Stimulated activated CD4-positive, alpha-beta T cell treated with anti-CD3 and anti-CD28 coated beads, Interleukin-1b, Interleukin-23, amount 100 ng/mL, for 1 hour (primary cell): Measurements from ENCODE around the gene ZNF280D.

Experiments used
- DNase-seq, 2 donors: peaks; one replicate each; pipeline ENCODE4 v3.0.0-alpha.2; 2020; ENCODE audit warnings: low read depth in 2 of 2

The ZNF280D gene

DNA sequence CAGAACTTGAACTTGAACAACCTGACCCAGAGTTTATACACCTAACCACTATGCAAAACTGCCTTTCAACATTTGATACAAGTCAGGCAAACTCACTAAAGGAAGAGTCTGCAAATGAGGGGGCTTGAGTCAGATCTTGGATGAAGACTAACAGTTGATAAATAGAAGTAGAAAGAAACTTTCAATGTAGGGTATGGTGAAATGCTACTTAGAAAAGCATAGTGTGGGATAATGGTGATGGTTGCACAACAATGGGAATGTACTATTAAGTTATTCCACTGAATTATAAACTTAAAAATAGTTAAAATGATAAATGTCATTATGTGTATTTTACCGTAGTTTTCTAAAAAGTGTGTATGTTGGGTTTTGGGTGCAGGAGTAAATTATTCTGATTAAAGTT is 19.7 kb upstream of the ZNF280D start:
- no peak for DNase-seq

DNA sequence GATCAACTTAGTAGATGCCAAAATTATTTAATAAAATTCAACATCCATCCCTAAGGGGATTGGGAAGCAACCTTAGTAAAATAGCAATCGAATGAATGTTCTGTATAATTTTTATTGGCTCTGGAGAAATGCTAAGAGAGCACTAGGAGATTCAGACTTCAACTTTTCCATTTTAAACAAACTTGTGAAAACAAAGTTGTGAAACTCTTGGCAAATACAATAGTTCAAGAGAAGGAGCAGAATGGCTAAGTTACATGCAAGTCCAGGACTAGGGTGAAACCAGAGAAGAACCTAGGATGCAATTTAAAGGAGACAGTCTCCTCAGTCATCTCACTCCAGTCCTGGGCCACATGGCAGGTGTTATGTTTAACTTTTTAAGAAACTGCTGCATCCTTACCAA is 16.7 kb upstream of the ZNF280D start:
- no peak for DNase-seq

DNA sequence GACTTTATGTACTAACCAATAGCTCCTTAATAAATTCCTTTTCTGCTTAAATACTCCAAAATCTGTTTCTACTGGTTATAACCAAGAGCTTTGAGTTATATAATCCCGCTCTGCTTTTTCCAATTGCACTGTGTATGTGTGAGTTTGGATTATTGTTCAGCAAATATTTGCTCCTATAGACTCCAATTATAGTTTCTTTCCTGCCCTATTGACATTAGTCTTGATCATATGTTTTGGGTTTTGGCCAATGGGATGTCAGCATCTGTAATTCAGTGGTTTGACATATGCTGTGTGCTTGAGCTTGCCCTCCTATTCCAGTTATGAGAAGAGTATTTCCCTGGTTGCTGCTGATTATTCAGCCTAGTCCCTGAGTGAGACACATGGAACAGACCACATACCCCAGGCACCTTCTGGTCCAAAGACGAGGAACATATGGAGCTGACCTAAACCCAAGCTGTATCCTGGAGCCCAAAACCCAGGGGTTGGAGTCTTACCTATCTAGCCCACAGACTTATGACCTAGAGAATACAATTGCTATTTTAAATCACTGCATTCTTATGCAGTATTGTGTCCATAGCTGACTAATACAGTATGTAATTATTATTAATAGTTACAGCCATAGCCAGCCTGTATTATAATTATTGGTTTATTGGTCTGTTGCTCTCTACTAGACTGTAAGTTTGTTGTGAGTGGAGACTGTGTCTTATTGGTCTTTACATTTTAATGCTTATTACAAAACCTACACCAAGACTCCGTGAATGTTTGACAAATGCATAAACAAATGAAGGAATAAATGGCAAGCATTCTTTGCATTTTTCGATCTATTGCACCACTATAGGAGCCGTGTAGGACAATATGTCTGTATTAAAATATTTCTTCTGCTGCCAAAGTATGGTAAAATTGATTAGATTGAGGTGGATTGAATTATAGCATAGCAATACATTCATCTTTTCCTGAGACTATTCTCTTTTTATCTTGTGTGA is 11.7 kb upstream of the ZNF280D start:
- no peak for DNase-seq

- no peak for DNase-seq
Measured at GRCh38 chr15:56741541-56741940, 8.2 kb upstream of the ZNF280D start.

- no peak for DNase-seq
Measured at GRCh38 chr15:56739964-56740640, 6.8 kb upstream of the ZNF280D start.

DNA sequence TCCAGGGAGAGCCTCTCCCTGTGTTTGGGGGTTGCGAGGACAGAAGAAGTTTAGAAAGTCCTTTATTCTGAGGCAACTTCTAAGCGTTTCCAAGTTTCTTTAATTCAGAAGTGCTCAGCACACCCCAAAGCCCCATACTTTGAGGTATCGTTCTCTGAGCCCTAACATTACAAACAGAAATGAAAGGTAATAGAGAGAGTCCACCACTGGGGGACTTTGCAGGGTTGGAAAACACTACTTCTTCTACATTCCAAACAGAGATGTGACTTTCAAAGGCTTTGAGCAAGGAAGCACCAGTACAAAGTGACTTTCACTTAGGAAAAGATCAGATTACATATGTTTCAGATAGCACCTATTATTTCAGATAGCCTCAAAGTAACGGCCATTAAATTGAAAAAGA is 6.2 kb upstream of the ZNF280D start:
- DNase-seq: no peak

- no peak for DNase-seq
Measured at GRCh38 chr15:56737791-56738190, 4.5 kb upstream of the ZNF280D start.

- DNase-seq: no peak
Measured at GRCh38 chr15:56736881-56737707, 3.8 kb upstream of the ZNF280D start.

GRCh38 chr15:56736308-56736707 is 3.0 kb upstream of the ZNF280D start:
- DNase-seq: no peak

GRCh38 chr15:56735589-56735988 is 2.3 kb upstream of the ZNF280D start:
- no peak for DNase-seq

DNA sequence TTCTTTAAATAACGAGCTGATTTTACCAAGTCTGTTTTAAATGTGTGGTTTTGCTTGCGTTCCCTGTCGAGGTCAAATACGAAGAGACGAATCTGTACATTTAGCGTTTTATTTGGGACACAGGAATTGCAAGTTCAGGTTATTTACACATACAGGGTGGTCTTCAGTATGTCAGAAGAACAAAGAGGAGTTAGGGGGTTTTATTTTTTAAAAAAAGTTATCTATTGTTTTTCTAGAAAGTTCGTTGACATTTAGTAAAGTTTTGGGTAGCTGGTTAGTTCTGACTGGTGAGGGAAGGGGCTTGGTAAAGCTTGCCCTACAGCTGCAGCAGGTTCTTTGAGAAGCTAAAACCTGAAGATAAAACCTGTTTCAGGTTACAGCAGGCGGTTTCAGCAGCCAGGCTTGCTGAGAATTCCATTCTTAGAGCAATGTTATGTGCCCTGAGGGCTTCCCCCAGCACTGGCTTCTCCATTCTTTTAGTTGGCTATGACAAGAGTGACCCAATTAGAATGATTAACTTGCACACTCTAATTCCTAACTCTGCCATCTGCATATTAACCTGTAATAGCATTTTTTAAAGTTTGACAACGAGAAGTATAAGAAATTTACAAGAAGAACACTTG is 815 bp upstream of the ZNF280D start:
- DNase-seq: no peak

DNA sequence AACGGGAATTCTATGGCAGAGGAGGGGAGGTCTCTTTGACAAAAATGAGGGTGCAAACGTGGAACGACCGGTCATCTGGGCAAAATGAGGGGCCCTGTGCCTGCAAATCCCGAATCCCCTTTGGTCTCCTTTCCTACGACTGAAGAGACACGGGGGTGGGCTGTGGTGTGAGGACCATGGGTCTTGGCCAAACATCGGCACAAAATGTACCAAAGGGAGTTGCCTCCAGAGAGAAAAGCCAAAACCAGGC is 498 bp downstream of the ZNF280D start:
- no peak for DNase-seq

GRCh38 chr15:56732135-56732885 is 999 bp downstream of the ZNF280D start:
- DNase-seq: no peak

- no peak for DNase-seq
Measured at GRCh38 chr15:56731548-56731947, 1.8 kb downstream of the ZNF280D start.

DNA sequence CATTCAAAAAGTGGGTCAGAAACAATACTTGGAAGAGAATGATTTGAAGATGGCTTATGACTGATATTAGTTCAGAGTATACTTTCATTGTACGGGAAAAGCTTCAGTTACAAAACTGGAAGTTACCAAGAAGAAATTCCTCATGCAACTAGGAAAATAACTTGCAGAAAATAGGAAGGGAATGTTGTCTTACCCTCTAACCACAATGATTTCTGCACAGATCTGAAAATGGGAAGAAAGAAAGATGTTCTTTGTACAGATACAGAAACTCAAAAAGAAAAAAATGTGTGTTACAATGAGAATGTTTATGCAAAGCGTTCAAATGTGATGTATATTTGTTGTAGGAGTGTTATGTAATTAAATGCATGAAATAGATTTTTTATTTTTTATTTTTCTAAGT is 3.7 kb downstream of the ZNF280D start:
- DNase-seq: no peak

DNA sequence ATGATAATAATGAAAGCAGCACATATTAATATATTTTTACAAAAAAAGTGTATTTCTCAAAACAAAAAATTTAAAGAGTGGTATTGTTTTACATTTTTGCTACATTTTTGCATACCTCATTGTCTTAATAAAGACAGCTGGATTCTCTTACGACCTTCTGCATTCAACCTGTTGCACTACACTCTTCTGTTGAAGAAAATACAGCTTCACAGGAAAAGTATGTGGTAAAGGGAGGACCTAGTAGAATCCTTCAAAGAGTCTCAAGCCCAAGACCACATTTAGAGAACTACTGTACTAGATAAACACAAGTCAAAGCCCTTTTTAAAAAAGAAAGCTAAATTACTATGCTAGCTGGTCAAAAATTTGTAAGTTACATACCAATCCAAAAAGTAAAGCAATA is 7.9 kb downstream of the ZNF280D start:
- no peak for DNase-seq

GRCh38 chr15:56724232-56724631 is 9.1 kb downstream of the ZNF280D start:
- DNase-seq: no peak

DNA sequence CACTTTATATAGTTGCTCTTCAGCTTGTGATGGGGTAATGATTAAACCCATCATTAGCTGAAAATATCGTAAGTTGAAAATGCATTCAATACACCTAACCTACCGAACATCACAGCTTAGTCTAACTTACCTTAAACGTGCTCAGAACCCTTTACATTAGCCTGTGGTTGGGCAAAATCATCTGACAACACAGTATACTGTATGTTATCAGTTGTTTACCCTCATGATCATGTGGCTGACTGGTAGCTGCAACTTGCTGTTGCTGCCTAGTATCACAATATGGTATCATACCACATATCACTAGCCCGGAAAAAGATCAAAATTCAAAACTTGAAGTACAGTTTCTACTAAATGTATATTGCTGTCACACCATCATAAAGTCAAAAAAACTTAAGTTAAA is 9.5 kb downstream of the ZNF280D start:
- no peak for DNase-seq

DNA sequence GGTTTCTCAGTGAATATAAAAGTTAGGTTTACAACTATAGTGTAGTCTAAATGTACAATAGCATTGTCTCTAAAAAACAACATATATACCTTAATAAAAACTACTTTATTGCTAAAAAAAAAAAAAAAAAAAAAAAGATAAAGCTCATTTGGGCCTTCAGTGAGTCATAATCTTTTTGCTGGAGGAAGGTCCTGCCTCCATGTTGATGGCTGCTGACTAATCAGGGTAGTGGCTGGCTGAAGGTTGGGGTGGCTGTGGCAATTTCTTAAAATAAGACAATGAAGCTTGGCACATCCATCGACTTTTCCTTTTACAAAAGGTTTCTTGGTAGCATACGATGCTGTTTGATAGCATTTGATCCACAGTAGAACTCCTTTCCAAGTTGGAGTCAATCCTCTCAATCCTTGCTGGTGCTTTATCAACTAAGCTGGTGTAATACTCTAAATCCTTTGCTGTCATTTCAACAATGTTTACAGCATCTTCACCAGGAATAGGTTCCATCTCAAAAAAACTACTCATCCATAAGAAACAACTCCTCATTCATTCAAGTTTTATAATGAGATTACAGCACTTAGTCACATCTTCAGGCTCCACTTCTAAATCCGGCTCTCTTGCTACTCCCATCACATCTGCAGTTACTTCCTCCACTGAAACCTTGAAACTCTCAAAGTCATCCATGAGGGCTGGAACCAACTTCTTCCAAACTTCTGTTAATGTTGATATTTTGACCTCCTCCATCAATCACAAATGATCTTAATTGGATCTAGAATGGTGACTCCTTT is 13.3 kb downstream of the ZNF280D start:
- no peak for DNase-seq

DNA sequence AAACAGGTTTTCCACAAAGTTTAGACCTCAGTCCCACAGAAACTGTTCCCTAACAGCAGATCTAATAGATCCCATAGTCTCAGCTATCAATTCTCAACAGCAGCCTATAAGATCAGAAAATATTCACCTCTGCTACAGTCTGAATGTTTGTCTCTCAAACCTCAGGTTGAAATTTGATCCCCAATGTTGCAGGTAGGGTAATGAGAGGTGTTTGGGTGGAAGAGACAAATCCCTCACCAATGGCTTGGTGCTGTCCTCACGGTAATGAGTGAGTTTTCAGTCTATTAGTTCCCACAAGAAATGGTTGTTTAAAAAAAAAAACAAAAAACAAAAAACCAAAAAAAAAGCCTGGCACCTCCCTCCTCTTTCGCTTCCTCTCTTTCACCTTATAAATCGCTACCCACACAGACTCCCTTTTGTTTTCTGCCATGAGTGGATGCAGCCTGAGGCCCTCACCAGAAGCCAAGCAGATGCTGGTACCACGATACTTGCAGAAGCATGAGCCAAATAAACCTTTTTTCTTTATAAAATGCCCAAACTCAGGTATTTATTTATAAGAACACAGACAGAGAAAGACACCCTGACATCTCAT is 14.2 kb downstream of the ZNF280D start:
- DNase-seq: no peak
